Vagina (tissue), 2 donors: ENCODE data around the gene YIF1B. TPM values are rescaled to one million over a fixed set of nuclear protein-coding genes. Genes with fewer than 3 reads are reported as not detected.

Experiments used
- DNase-seq, 2 donors: peaks; one replicate each; pipeline ENCODE4 v3.0.0-alpha.2; 2017; ENCODE audit errors: extremely low spot score in 2 of 2
- H3K27ac ChIP-seq: fragments of 200-600 bp; sonication (generic); one replicate; pipeline ENCODE4 v1.5.1; 2019
- H3K27me3 ChIP-seq: fragments of 200-600 bp; sonication (generic); one replicate; pipeline ENCODE4 v1.5.1; 2019
- H3K36me3 ChIP-seq, 2 donors: fragments of 200-600 bp; sonication (generic); one replicate each; pipeline ENCODE4 v1.5.1; 2017 to 2019
- H3K4me1 ChIP-seq: fragments of 200-600 bp; sonication (generic); one replicate; pipeline ENCODE4 v1.5.1; 2019
- H3K4me3 ChIP-seq, 2 donors: fragments of 200-600 bp; sonication (generic); 1 replicate in 1 of 2; 2 replicates in 1 of 2; pipeline ENCODE4 v1.5.1; 2016 to 2019
- H3K9me3 ChIP-seq: fragments of 200-600 bp; sonication (generic); one replicate; pipeline ENCODE4 v1.5.1; 2019
- CTCF ChIP-seq, 3 experiments: fragments of 450-650 bp in 2 of 3; fragments of 200-600 bp in 1 of 3; sonication (generic) in 1 of 3; IDR thresholded peaks; one replicate each; pipeline ENCODE4 v1.5.1; 2017 to 2019; ENCODE audit warnings: antibody characterized with exemption in 3 of 3, mild to moderate bottlenecking in 2 of 3, moderate library complexity in 2 of 3
- POLR2A ChIP-seq, 2 donors: fragments of 450-650 bp; IDR thresholded peaks; one replicate each; pipeline ENCODE4 v1.6.1; 2017; ENCODE audit warnings: antibody characterized with exemption in 2 of 2, mild to moderate bottlenecking in 2 of 2, moderate library complexity in 2 of 2
- POLR2AphosphoS5 ChIP-seq, 2 donors: sonication (generic); formaldehyde crosslinking; IDR thresholded peaks; one replicate each; pipeline ENCODE4 v1.9.0; 2017; ENCODE audit warnings: antibody characterized with exemption in 2 of 2, mild to moderate bottlenecking in 2 of 2, low read depth in 1 of 2; ENCODE audit not compliant: insufficient read depth in 1 of 2
- intact Hi-C: fragments of 100-400 bp; cut with DNase I; formaldehyde crosslinking; loops from one replicate; pipeline ENCODE4 v1.15.1; 2023
- total RNA-seq: library from RNA; depleted of rRNA; stranded (reverse); fragments of >200 nt; gene quantifications from one replicate; pipeline ENCODE4 v1.2.3, GENCODE V29; 2016

Gene YIF1B
- total RNA-seq, 1 donor from 2014 or later = 32.9 TPM

DNA sequence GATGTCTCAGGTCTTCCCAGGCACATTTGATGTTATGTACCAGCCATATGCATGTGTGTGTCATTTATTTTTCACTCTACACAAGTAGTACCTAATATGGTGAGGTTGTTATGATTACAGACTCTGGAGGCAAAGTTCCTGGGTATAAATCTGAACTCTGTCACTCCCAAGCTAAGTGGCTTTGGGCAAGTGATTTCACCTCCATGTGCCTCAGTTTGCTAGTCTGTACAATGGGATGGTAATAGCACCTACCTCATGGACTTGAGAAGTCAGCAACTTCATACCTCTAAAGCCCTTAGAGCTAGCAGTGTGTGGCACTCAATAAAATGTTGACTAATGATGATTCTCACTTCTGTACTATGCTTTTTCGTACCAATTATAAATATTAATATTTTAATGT is 16.0 kb upstream of the YIF1B start:
- intact Hi-C loops = loop anchor here (1.0 kb wide), 1 partner anchor 9 kb away; no protein-coding TSS in a partner anchor
- no peaks in the 10 kb centered on the region for H3K9me3 ChIP-seq

GRCh38 chr19:38329651-38330050 is 13.9 kb upstream of the YIF1B start:
- intact Hi-C loops = no loop called here
- Histone ChIP-seq H3K4me3 (no peak overlapping the region), H3K27ac (no peak overlapping the region), H3K27me3 (no peaks in the 10 kb centered on the region), H3K4me1 (no peaks in the 10 kb centered on the region), H3K9me3 (no peaks in the 10 kb centered on the region), H3K36me3 (peaks cover 0 to 21% of the 10 kb centered on the region in 2 donors)
- TF ChIP-seq POLR2AphosphoS5 (IDR thresholded peaks at IDR 0.05; ENCODE audit: insufficient read depth in 1 of 2, low read depth in 1 of 2) (no peak), CTCF (IDR thresholded peaks at IDR 0.05) (no peak), POLR2A (IDR thresholded peaks at IDR 0.05) (no peak)
- DNase-seq = no peak

More for the DNA sequence above, 16.0 kb upstream of the YIF1B start:
- Histone ChIP-seq H3K4me3 (no peak overlapping the region), H3K27ac (no peak overlapping the region), H3K4me1 (no peaks in the 10 kb centered on the region), H3K27me3 (no peaks in the 10 kb centered on the region), H3K36me3 (peaks cover 0 to 18% of the 10 kb centered on the region in 2 donors)
- DNase-seq = no peak
- TF ChIP-seq POLR2AphosphoS5 (IDR thresholded peaks at IDR 0.05; ENCODE audit: insufficient read depth in 1 of 2, low read depth in 1 of 2) (no peak), CTCF (IDR thresholded peaks at IDR 0.05) (no peak), POLR2A (IDR thresholded peaks at IDR 0.05) (no peak)

DNA sequence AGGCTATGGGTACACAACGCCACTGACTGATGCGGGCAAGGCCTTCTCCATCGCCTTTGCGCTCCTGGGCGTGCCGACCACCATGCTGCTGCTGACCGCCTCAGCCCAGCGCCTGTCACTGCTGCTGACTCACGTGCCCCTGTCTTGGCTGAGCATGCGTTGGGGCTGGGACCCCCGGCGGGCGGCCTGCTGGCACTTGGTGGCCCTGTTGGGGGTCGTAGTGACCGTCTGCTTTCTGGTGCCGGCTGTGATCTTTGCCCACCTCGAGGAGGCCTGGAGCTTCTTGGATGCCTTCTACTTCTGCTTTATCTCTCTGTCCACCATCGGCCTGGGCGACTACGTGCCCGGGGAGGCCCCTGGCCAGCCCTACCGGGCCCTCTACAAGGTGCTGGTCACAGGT is 10.8 kb upstream of the YIF1B start:
- intact Hi-C loops = no loop called here
- TF ChIP-seq POLR2A (IDR thresholded peaks at IDR 0.05) (no peak), CTCF (IDR thresholded peaks at IDR 0.05) (no peak), POLR2AphosphoS5 (IDR thresholded peaks at IDR 0.05; ENCODE audit: insufficient read depth in 1 of 2, low read depth in 1 of 2) (no peak)
- Histone ChIP-seq H3K27ac (no peak overlapping the region), H3K4me3 (no peak overlapping the region), H3K27me3 (no peaks in the 10 kb centered on the region), H3K36me3 (peaks cover 0 to 21% of the 10 kb centered on the region in 2 donors), H3K4me1 (peaks cover 24% of the 10 kb centered on the region), H3K9me3 (no peaks in the 10 kb centered on the region)
- no peak for DNase-seq

- H3K27me3 ChIP-seq = no peaks in the 10 kb centered on the region
- intact Hi-C loops = loop anchor here (5.0 kb wide), 1 partner anchor 77 kb away; no protein-coding TSS in a partner anchor
- TF ChIP-seq POLR2AphosphoS5 (IDR thresholded peaks at IDR 0.05; ENCODE audit: insufficient read depth in 1 of 2, low read depth in 1 of 2) (no peak), POLR2A (IDR thresholded peaks at IDR 0.05) (no peak), CTCF (IDR thresholded peaks at IDR 0.05) (no peak)
- H3K27ac ChIP-seq = no peak overlapping the region
- peaks cover 0 to 21% of the 10 kb centered on the region in 2 donors for H3K36me3 ChIP-seq
- no peaks in the 10 kb centered on the region for H3K9me3 ChIP-seq
- no peak for DNase-seq
- no peak overlapping the region for H3K4me3 ChIP-seq
- peaks cover 41% of the 10 kb centered on the region for H3K4me1 ChIP-seq
These were observed 8.7 kb upstream of the YIF1B start for GRCh38 chr19:38324431-38324830.

DNA sequence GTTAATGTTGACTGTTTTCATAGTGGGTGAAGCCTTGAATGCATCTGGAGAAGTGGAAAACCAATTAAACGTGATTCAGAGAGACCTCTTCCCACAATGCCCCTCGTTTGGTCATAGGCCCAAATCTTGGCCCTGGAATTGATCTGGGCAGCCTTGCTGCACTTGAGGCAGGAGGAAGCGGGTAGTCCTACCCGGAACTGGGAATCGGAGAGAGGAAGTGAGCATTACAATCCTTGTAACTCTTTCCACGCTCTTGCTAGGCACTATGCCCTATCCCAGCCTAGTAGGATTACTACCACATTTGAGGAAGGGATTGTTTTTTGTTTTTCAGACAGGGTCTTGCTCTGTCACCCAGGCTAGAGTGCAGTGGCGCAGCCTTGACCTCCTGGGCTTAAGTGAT is 7.5 kb upstream of the YIF1B start:
- Histone ChIP-seq H3K4me1 (peaks cover 52% of the 10 kb centered on the region), H3K9me3 (no peaks in the 10 kb centered on the region), H3K27ac (peak overlapping the region; percentile 92), H3K27me3 (no peaks in the 10 kb centered on the region), H3K4me3 (no peak overlapping the region), H3K36me3 (peaks cover 0 to 19% of the 10 kb centered on the region in 2 donors)
- intact Hi-C loops = loop anchor here (5.0 kb wide), 1 partner anchor 76 kb away; no protein-coding TSS in a partner anchor
- TF ChIP-seq POLR2AphosphoS5 (IDR thresholded peaks at IDR 0.05; ENCODE audit: insufficient read depth in 1 of 2, low read depth in 1 of 2) (no peak), CTCF (IDR thresholded peaks at IDR 0.05) (no peak), POLR2A (IDR thresholded peaks at IDR 0.05) (no peak)
- DNase-seq = peak in 1 of 2 donors; percentile 58
